GM23338 (cell line): ENCODE measurements around the gene CFAP74. TPM values are rescaled to one million over a fixed set of nuclear protein-coding genes. Genes with fewer than 3 reads are reported as not detected.

Experiments
- ATAC-seq: fragments of 200-7000 bp; cut with Tn5 transposase; 3 replicates; pipeline ENCODE4 v1.9.1; 2020
- DNase-seq: peaks from one replicate; pipeline ENCODE4 v3.0.0-alpha.2; 2015; ENCODE audit warnings: low spot score
- H2AFZ ChIP-seq: fragments of 200-600 bp; sonication (generic); 2 replicates; pipeline ENCODE4 v1.8.0; 2016; ENCODE audit warnings: antibody characterized with exemption, mild to moderate bottlenecking, moderate library complexity
- H3F3A ChIP-seq: fragments of 200-600 bp; sonication (generic); replicated peaks from 2 replicates; pipeline ENCODE4 v1.8.0; 2017; ENCODE audit warnings: antibody characterized with exemption, mixed run types, low read depth
- H3K27ac ChIP-seq: fragments of 200-600 bp; sonication (generic); 2 replicates; pipeline ENCODE4 v1.6.1; 2016; ENCODE audit warnings: low read depth
- H3K27me3 ChIP-seq: fragments of 200-600 bp; sonication (generic); 2 replicates; pipeline ENCODE4 v1.8.0; 2016; ENCODE audit warnings: mild to moderate bottlenecking, mixed run types, moderate library complexity; ENCODE audit not compliant: insufficient read depth
- H3K36me3 ChIP-seq: fragments of 200-600 bp; sonication (generic); 2 replicates; pipeline ENCODE4 v1.8.0; 2016; ENCODE audit warnings: mild to moderate bottlenecking; ENCODE audit not compliant: insufficient read depth
- H3K4me1 ChIP-seq: fragments of 200-600 bp; sonication (generic); 2 replicates; pipeline ENCODE4 v1.8.0; 2016; ENCODE audit warnings: mild to moderate bottlenecking, moderate library complexity; ENCODE audit not compliant: insufficient read depth
- H3K4me2 ChIP-seq: fragments of 200-600 bp; sonication (generic); 2 replicates; pipeline ENCODE4 v1.7.1; 2017; ENCODE audit warnings: mixed run types
- H3K4me3 ChIP-seq: fragments of 200-600 bp; sonication (generic); 2 replicates; pipeline ENCODE4 v1.6.1; 2016; ENCODE audit warnings: mixed run types
- H3K79me2 ChIP-seq: fragments of 200-600 bp; sonication (generic); replicated peaks from 2 replicates; pipeline ENCODE4 v1.8.0; 2017; ENCODE audit warnings: mild to moderate bottlenecking; ENCODE audit not compliant: insufficient read depth
- H3K9me2 ChIP-seq: fragments of 200-600 bp; sonication (generic); 2 replicates; pipeline ENCODE4 v1.8.0; 2017; ENCODE audit not compliant: insufficient read depth
- H4K20me1 ChIP-seq: fragments of 200-600 bp; sonication (generic); replicated peaks from 2 replicates; pipeline ENCODE4 v1.8.0; 2017; ENCODE audit warnings: mild to moderate bottlenecking; ENCODE audit not compliant: insufficient read depth
- H3K27ac Mint-ChIP-seq: 2 replicates; pipeline ENCODE4 v1.8.0; 2020; ENCODE audit warnings: inconsistent platforms, mild to moderate bottlenecking, moderate library complexity, mixed read lengths
- H3K27me3 Mint-ChIP-seq: 3 replicates; pipeline ENCODE4 v1.8.0; 2022; ENCODE audit warnings: low read depth, mild to moderate bottlenecking, moderate library complexity, mixed read lengths, inconsistent platforms; ENCODE audit not compliant: insufficient read depth, poor library complexity
- H3K36me3 Mint-ChIP-seq: 3 replicates; pipeline ENCODE4 v1.8.0; 2021; ENCODE audit warnings: low read depth, mild to moderate bottlenecking, inconsistent platforms, moderate library complexity, mixed read lengths
- H3K4me1 Mint-ChIP-seq: 3 replicates; pipeline ENCODE4 v1.8.0; 2020; ENCODE audit warnings: mild to moderate bottlenecking, inconsistent platforms, mixed read lengths
- H3K4me3 Mint-ChIP-seq: 3 replicates; pipeline ENCODE4 v1.8.0; 2021; ENCODE audit warnings: moderate library complexity, mild to moderate bottlenecking, inconsistent platforms, mixed read lengths
- H3K9me3 Mint-ChIP-seq: 3 replicates; pipeline ENCODE4 v1.8.0; 2020; ENCODE audit warnings: moderate library complexity, mild to moderate bottlenecking, inconsistent platforms, mixed read lengths
- CTCF ChIP-seq, 2 experiments: fragments of 200-600 bp in 1 of 2; sonication (generic) in 1 of 2; conservative IDR thresholded peaks; 2 replicates each; pipeline versions ENCODE4 v1.5.1 to v1.6.1; 2016 to 2017; ENCODE audit warnings: antibody characterized with exemption in 2 of 2, low read depth in 2 of 2, mild to moderate bottlenecking in 2 of 2, moderate library complexity in 1 of 2
- EZH2 ChIP-seq: fragments of 200-600 bp; sonication (generic); IDR thresholded peaks from one replicate; pipeline ENCODE4 v1.8.0; 2017; ENCODE audit warnings: antibody characterized with exemption, mild to moderate bottlenecking, low read depth; ENCODE audit not compliant: unreplicated experiment
- REST ChIP-seq: IDR thresholded peaks from one replicate; pipeline ENCODE4 v1.6.1; 2018; ENCODE audit warnings: antibody characterized with exemption; ENCODE audit not compliant: unreplicated experiment
- STAT1 ChIP-seq: IDR thresholded peaks from one replicate; pipeline ENCODE4 v1.6.1; 2016; ENCODE audit warnings: antibody characterized with exemption; ENCODE audit not compliant: unreplicated experiment
- ZNF331 ChIP-seq: fragments of 250-450 bp; sonication (Bioruptor Pico); IDR thresholded peaks from 2 replicates; pipeline ENCODE4 v1.5.0; 2020; ENCODE audit warnings: low read depth, mild to moderate bottlenecking, moderate library complexity
- polyA plus RNA-seq: library from polyadenylated mRNA; unstranded; fragments of >200 nt; fragmentation: Nextera tagmentation; extraction: Ambion mirVana; gene quantifications from 2 replicates; pipeline ENCODE4 v1.2.1, GENCODE V29; 2016
- total RNA-seq: library from RNA; depleted of rRNA; stranded (reverse); fragments of >200 nt; shearing (Covaris generic); gene quantifications from 2 replicates; pipeline ENCODE4 v1.2.3, GENCODE V29; 2014

Gene CFAP74
- total and polyA plus RNA-seq, 2 experiments from 2014 or later, result 0.21 TPM; not detected in 1

GRCh38 chr1:2020310-2020655, 16.7 kb upstream of the CFAP74 start:
- Mint-ChIP-seq H3K4me1 (peaks cover 9% of the 10 kb centered on the region), H3K9me3 (no peaks in the 10 kb centered on the region), H3K27ac (no peak overlapping the region), H3K27me3 (peaks cover 36% of the 10 kb centered on the region), H3K36me3 (no peaks in the 10 kb centered on the region), H3K4me3 (peak overlapping the region; percentile 43; the same call in 2 of the 3 replicates)
- TF ChIP-seq CTCF (conservative IDR thresholded peaks at IDR 0.05; ENCODE audit: low read depth in 2 of 2) (no peak), ZNF331 (CRISPR knock-in tag) (no peak), STAT1 (no peak), EZH2 (no peak)
- no peak overlapping the region for H3K4me2 ChIP-seq
- peaks cover 7% of the 10 kb centered on the region; the same call in 1 of the 2 replicates for H3F3A ChIP-seq
- no peaks in the 10 kb centered on the region for H4K20me1 ChIP-seq
- no peaks in the 10 kb centered on the region for H3K9me2 ChIP-seq
- H3K36me3 ChIP-seq, result no peaks in the 10 kb centered on the region
- ATAC-seq, result no peak
- no peaks in the 10 kb centered on the region for H3K79me2 ChIP-seq
- no peak overlapping the region for H3K27ac ChIP-seq
- no peak overlapping the region for H3K4me3 ChIP-seq
- H2AFZ ChIP-seq, result no peak overlapping the region
- DNase-seq, result no peak
- peaks cover 14% of the 10 kb centered on the region for H3K27me3 ChIP-seq
- H3K4me1 ChIP-seq, result peaks cover 8% of the 10 kb centered on the region; the same call in 1 of the 2 replicates

- Histone ChIP-seq H3K27me3 (peaks cover 14% of the 10 kb centered on the region), H3K79me2 (no peaks in the 10 kb centered on the region), H3K4me1 (peaks cover 8% of the 10 kb centered on the region; the same call in 1 of the 2 replicates), H3K4me3 (peak overlapping the region; percentile 51), H3K27ac (no peak overlapping the region), H3K36me3 (no peaks in the 10 kb centered on the region), H3K9me2 (no peaks in the 10 kb centered on the region), H4K20me1 (no peaks in the 10 kb centered on the region), H3F3A (peaks cover 7% of the 10 kb centered on the region; the same call in 1 of the 2 replicates), H2AFZ (no peak overlapping the region), H3K4me2 (peak overlapping the region; percentile 75)
- Mint-ChIP-seq H3K4me1 (peaks cover 9% of the 10 kb centered on the region), H3K4me3 (peak overlapping the region; percentile 43; the same call in 2 of the 3 replicates), H3K27me3 (peaks cover 40% of the 10 kb centered on the region), H3K9me3 (no peaks in the 10 kb centered on the region), H3K27ac (no peak overlapping the region), H3K36me3 (no peaks in the 10 kb centered on the region)
- no peak for TF ChIP-seq EZH2
- peak; percentile 88 for TF ChIP-seq REST
- peak; percentile 69 for DNase-seq
- peak; percentile 47 for ATAC-seq
These were observed 16.2 kb upstream of the CFAP74 start for GRCh38 chr1:2019571-2020309.
